ENCODE measurements around the gene KCNJ2. TPM values are rescaled to one million over a fixed set of nuclear protein-coding genes. Genes with fewer than 3 reads are reported as not detected.

Gene KCNJ2
- total RNA-seq, result 1 to 10 TPM in 1 of 2 donors, under 1 TPM in 1; 0.79 to 1.1 TPM
- polyA plus RNA-seq (ENCODE audit: insufficient read depth, low read depth, low replicate concordance), result 0.58 TPM
- long read RNA-seq, donor 1, full-length matches to known transcripts, result 2 of 2 reads
- long read RNA-seq, donor 1, partial matches to known transcripts, result 0 of 2 reads
- long read RNA-seq, donor 1, other reads (novel, unspliced or antisense), result 0 of 2 reads
- long read RNA-seq, donor 2, result 0 reads

DNA sequence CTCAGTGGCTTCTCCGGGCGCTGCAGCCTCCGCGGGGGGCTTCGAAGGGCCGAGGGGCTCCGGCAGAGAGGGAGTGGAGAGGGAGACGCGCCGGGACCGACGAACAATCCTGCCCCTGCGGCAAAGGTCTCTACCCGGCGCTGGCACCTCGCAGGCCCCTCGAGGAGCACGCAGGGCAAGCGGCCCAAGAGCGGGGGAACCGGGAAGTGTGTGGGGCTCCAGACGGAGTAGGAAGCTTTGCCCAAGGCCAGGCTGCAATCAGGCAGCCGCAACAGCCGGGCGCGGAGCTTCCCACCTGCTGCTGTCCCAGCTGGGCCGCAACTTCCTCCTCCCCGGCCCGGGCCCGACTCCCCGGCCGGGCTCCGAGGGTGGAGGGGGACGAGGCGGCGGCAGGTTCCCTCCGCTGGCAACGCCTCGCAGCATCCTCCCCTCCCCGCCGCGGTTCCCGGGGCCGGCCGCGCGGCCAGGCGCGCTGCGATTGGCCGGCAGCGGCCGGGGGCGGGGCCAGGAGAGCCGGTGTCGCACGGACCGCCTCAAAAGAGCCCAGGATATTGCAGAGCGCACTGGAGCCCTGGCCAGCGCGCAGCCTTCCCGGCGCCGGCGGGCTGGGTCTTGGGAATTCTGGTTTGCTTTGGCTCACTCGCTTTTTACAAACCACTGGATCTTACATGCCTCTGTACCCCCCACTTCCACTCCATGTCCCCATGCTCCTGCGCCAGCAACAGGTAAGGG is at the start of gene KCNJ2:
Gene KCNJ2 (plus strand): TSS at position 556 of the 732 bp plus-strand sequence. CDS start 5,508 bp downstream, outside the sequence.
- Histone ChIP-seq H3K4me1 (no peaks in the 10 kb centered on the region), H3K4me3 (peak within 1 kb of the TSS; percentile 61 to 70), H3K27ac (peak within 1 kb of the TSS; percentile 36 to 80), H3K36me3 (ENCODE audit: low read depth, missing control alignments) (no peaks in the 10 kb centered on the region), H3K9me3 (no peaks in the 10 kb centered on the region), H3K27me3 (no peaks in the 10 kb centered on the region)
- DNase-seq, result peak; percentile 87
- peak; percentile 6 for TF ChIP-seq POLR2A (IDR thresholded peaks at IDR 0.05)
- TF ChIP-seq, protein P1, sequence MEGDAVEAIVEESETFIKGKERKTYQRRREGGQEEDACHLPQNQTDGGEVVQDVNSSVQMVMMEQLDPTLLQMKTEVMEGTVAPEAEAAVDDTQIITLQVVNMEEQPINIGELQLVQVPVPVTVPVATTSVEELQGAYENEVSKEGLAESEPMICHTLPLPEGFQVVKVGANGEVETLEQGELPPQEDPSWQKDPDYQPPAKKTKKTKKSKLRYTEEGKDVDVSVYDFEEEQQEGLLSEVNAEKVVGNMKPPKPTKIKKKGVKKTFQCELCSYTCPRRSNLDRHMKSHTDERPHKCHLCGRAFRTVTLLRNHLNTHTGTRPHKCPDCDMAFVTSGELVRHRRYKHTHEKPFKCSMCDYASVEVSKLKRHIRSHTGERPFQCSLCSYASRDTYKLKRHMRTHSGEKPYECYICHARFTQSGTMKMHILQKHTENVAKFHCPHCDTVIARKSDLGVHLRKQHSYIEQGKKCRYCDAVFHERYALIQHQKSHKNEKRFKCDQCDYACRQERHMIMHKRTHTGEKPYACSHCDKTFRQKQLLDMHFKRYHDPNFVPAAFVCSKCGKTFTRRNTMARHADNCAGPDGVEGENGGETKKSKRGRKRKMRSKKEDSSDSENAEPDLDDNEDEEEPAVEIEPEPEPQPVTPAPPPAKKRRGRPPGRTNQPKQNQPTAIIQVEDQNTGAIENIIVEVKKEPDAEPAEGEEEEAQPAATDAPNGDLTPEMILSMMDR (IDR thresholded peaks at IDR 0.05), result peak in 1 of 3 experiments; percentile 20
- intact Hi-C loops (cut with DNase I; ENCODE audit: low total_unique reads), result no loop called here
- 0% methylated on average over 2 to 39 of the region's 67 CpGs for WGBS, 2 donors

DNA sequence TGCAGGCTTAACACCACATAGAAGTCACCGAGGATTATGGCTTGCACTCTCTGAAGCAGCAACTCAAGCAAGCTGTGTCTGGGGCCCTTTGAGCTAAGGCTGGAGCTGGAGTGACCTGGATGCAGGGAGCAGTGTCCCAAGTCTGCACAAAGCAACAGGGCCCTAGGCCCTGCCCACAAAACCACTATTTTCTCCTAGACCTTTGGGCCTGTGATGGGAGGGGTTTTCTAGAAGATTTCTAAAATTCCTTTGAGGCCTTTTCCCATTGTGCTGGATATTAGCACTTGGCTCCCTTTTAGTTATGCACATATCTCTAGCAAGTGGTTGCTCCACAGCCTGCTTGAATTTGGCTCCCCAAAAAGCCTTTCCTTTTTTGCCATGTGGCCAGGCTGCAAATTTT is 49.8 kb upstream of the KCNJ2 start:
- Histone ChIP-seq H3K36me3 (ENCODE audit: low read depth, missing control alignments) (no peaks in the 10 kb centered on the region), H3K4me1 (no peaks in the 10 kb centered on the region), H3K9me3 (no peaks in the 10 kb centered on the region), H3K27ac (no peak overlapping the region), H3K4me3 (no peak overlapping the region), H3K27me3 (no peaks in the 10 kb centered on the region)
- intact Hi-C loops (cut with DNase I; ENCODE audit: low total_unique reads), result no loop called here
- WGBS, 2 donors, result 100% methylated on average over 1 of the region's 1 CpG; no CpG with 5 or more reads in 1 of the 2 donors
- no peak for DNase-seq
- TF ChIP-seq, protein P1 (IDR thresholded peaks at IDR 0.05), result no peak
- TF ChIP-seq POLR2A (IDR thresholded peaks at IDR 0.05), result no peak

DNA sequence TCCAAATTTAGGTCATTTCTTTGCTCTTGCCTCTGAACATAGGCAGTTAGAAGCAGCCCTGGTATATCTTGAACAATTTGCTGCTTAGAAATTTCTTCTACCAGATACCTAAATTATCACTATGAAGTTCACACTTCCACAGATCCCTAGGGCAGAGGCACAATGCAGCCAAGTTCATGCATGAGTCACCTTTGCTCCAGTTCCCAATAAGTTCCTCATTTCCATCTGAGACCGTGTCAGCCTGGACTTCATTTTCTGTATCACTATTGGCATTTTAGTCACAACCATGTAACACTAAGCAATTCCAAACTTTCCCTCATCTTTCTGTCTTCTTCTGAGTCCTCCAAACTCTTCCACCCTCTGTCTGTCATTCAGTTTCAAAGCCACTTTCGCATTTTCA is 49.3 kb upstream of the KCNJ2 start:
- WGBS, 2 donors, result 86 to 93% methylated on average over 2 of the region's 2 CpGs
- intact Hi-C loops (cut with DNase I; ENCODE audit: low total_unique reads), result no loop called here
- TF ChIP-seq, protein P1 (IDR thresholded peaks at IDR 0.05), result no peak
- no peak for TF ChIP-seq POLR2A (IDR thresholded peaks at IDR 0.05)

DNA sequence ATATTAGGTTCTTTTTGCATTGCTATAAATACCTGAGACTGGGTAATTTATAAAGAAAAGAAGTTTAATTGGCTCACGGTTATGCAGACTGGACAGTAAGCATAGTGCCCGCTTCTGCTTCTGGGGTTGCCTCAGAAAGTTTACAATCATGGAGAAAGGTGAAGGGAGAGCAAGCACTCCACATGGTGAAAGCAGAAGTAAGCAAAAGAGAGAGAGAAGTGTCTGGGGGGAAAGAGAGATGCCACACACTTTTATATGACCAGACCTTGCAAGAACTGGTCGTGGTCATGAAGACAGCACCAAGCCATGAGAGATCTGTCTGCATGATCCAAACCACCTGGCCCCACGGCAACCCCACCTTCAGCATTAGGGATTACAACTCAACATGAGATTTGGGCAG is 48.9 kb upstream of the KCNJ2 start:
- Histone ChIP-seq H3K4me3 (no peak overlapping the region), H3K36me3 (ENCODE audit: low read depth, missing control alignments) (no peaks in the 10 kb centered on the region), H3K9me3 (no peaks in the 10 kb centered on the region), H3K4me1 (no peaks in the 10 kb centered on the region), H3K27ac (no peak overlapping the region), H3K27me3 (no peaks in the 10 kb centered on the region)
- intact Hi-C loops (cut with DNase I; ENCODE audit: low total_unique reads), result no loop called here
- TF ChIP-seq POLR2A (IDR thresholded peaks at IDR 0.05), result no peak
- TF ChIP-seq, protein P1 (IDR thresholded peaks at IDR 0.05), result no peak
- no peak for DNase-seq
- 85 to 87% methylated on average over 4 of the region's 4 CpGs for WGBS, 2 donors

More for the DNA sequence above, 49.3 kb upstream of the KCNJ2 start:
- Histone ChIP-seq H3K27ac (no peak overlapping the region), H3K27me3 (no peaks in the 10 kb centered on the region), H3K9me3 (no peaks in the 10 kb centered on the region), H3K36me3 (ENCODE audit: low read depth, missing control alignments) (no peaks in the 10 kb centered on the region), H3K4me1 (no peaks in the 10 kb centered on the region), H3K4me3 (no peak overlapping the region)
- no peak for DNase-seq
